ENCODE measurements around the gene TMEM120B. TPM values are rescaled to one million over a fixed set of nuclear protein-coding genes. Genes with fewer than 3 reads are reported as not detected.
A peak's percentile ranks its signal among the peaks of the same experiment; 100 is the strongest.
"Not testable (repeated sequence)": the region's sequence is repeated elsewhere in the genome, so short reads cannot be mapped to it uniquely, and the experiment has no call there.

The TMEM120B gene
- total RNA-seq, 6 donors from 2014 or later, result 8.9 to 23.0 (median 14.2) TPM

DNA sequence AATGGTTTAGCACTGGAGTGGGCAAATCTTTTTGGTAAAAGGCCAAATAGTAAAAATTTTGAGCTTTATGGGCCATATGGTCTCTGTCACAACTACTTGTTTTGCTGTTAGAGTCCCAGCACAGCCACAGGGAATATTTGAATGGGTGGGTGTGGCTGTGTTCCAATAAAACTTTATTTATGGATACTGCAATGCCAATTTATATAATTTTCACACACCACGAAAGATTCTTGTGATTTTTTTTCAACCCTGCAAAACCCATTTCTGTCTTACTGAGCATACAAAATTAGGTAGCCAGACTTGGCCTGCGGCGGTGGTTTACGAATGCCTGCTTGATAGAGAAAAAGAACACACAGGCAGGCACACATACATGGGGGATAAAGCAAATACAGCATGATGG is 28.3 kb downstream of the TMEM120B start:
- TF ChIP-seq POLR2AphosphoS5 (IDR thresholded peaks at IDR 0.05) (no peak), EP300 (IDR thresholded peaks at IDR 0.05) (no peak), POLR2A (IDR thresholded peaks at IDR 0.05) (no peak)
- TF ChIP-seq, protein P1, sequence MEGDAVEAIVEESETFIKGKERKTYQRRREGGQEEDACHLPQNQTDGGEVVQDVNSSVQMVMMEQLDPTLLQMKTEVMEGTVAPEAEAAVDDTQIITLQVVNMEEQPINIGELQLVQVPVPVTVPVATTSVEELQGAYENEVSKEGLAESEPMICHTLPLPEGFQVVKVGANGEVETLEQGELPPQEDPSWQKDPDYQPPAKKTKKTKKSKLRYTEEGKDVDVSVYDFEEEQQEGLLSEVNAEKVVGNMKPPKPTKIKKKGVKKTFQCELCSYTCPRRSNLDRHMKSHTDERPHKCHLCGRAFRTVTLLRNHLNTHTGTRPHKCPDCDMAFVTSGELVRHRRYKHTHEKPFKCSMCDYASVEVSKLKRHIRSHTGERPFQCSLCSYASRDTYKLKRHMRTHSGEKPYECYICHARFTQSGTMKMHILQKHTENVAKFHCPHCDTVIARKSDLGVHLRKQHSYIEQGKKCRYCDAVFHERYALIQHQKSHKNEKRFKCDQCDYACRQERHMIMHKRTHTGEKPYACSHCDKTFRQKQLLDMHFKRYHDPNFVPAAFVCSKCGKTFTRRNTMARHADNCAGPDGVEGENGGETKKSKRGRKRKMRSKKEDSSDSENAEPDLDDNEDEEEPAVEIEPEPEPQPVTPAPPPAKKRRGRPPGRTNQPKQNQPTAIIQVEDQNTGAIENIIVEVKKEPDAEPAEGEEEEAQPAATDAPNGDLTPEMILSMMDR (IDR thresholded peaks at IDR 0.05), result no peak
- H3K4me3 ChIP-seq, result no peak overlapping the region
- H3K27ac ChIP-seq, result no peak overlapping the region
- ATAC-seq (ENCODE audit: low FRiP score in 2 of 2) (no peak), DNase-seq (no peak)
- H3K9me3 ChIP-seq, result no peaks in the 10 kb centered on the region
- H3K4me1 ChIP-seq, result no peaks in the 10 kb centered on the region
- WGBS, 2 donors, result 94 to 96% methylated on average over 4 of the region's 4 CpGs
- H3K36me3 ChIP-seq, result no peaks in the 10 kb centered on the region
- no peaks in the 10 kb centered on the region for H3K27me3 ChIP-seq

DNA sequence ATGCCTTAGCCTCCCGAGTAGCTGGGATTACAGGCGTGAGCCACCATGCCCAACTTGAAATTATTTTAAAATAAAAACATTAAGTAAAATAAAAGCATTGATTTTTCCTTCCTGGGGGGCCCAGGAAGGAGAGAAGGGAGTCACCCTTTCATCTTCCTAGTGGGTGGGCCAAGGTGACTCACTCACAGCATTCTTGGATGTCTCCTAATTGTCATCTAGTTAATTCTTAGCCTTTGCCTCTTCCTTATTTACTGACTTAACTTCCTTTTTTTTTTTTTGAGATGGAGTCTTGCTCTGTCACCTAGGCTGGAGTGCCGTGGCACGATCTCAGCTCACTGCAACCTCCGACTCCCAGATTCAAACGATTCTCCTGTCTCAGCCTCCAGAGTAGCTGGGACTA is 29.2 kb downstream of the TMEM120B start:
- DNase-seq (no peak), ATAC-seq (ENCODE audit: low FRiP score in 2 of 2) (no peak)
- H3K36me3 ChIP-seq, result no peaks in the 10 kb centered on the region
- TF ChIP-seq EP300 (IDR thresholded peaks at IDR 0.05) (no peak), POLR2A (IDR thresholded peaks at IDR 0.05) (no peak), POLR2AphosphoS5 (IDR thresholded peaks at IDR 0.05) (no peak)
- TF ChIP-seq, protein P1 (IDR thresholded peaks at IDR 0.05), result no peak
- no peak overlapping the region for H3K27ac ChIP-seq
- no peaks in the 10 kb centered on the region for H3K9me3 ChIP-seq
- H3K4me1 ChIP-seq, result no peaks in the 10 kb centered on the region
- no peak overlapping the region for H3K4me3 ChIP-seq
- WGBS, 2 donors, result 77 to 81% methylated on average over 6 of the region's 6 CpGs
- no peaks in the 10 kb centered on the region for H3K27me3 ChIP-seq

DNA sequence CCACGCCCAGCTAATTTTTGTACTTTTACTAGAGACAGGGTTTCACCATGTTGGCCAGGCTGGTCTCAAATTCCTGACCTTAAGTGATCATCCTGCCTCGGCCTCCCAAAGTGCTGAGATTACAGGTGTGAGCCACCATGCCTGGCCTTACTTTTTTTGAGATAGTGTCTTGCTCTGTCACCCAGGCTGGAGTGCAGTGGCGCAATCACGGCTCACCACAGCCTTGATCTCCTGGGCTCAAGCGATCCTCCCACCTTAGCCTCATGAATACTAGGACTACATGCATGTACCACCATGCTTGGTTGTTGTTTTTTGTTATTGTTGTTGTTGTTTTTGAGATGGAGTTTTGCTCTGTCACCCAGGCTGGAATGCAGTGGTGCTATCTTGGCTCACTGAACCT is 33.0 kb downstream of the TMEM120B start:
- WGBS, 2 donors, result 100% methylated on average over 4 to 5 of the region's 5 CpGs
- ATAC-seq (ENCODE audit: low FRiP score in 2 of 2); H3K27ac ChIP-seq; H3K4me3 ChIP-seq; H3K27me3 ChIP-seq; H3K9me3 ChIP-seq; H3K4me1 ChIP-seq; DNase-seq: not testable (repeated sequence)
- H3K36me3 ChIP-seq, result peaks cover 0 to 11% (median 0%) of the 10 kb centered on the region in 4 donors

DNA sequence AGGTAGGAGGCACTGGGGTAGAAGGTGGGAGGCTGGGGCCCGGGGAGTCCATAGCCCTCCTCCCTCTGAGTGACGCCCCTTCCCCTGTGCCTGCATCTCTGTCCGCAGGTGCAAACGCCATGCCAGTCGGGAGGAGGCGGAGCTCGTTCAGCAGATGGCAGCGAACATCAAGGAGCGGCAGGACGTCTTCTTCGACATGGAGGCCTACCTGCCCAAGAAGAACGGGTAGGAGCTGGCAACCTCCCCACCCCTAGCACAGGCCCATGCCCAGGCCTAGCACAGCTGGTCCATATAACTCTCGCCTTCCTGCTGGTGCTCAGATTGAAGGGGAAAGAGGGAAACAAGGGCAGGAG is 35.6 kb downstream of the TMEM120B start:
- no peaks in the 10 kb centered on the region for H3K4me1 ChIP-seq
- H3K27ac ChIP-seq, result no peak overlapping the region
- TF ChIP-seq, protein P1 (IDR thresholded peaks at IDR 0.05), result no peak
- no peak for TF ChIP-seq POLR2A (IDR thresholded peaks at IDR 0.05)
- TF ChIP-seq POLR2AphosphoS5 (IDR thresholded peaks at IDR 0.05), result no peak
- no peak for TF ChIP-seq EP300 (IDR thresholded peaks at IDR 0.05)
- H3K27me3 ChIP-seq, result no peaks in the 10 kb centered on the region
- WGBS, 2 donors, result 79 to 80% methylated on average over 9 to 13 of the region's 13 CpGs
- ATAC-seq (ENCODE audit: low FRiP score in 2 of 2) (no peak), DNase-seq (no peak)
- H3K36me3 ChIP-seq, result peaks cover 0 to 11% (median 2%) of the 10 kb centered on the region in 4 donors
- no peak overlapping the region for H3K4me3 ChIP-seq
- H3K9me3 ChIP-seq, result no peaks in the 10 kb centered on the region

DNA sequence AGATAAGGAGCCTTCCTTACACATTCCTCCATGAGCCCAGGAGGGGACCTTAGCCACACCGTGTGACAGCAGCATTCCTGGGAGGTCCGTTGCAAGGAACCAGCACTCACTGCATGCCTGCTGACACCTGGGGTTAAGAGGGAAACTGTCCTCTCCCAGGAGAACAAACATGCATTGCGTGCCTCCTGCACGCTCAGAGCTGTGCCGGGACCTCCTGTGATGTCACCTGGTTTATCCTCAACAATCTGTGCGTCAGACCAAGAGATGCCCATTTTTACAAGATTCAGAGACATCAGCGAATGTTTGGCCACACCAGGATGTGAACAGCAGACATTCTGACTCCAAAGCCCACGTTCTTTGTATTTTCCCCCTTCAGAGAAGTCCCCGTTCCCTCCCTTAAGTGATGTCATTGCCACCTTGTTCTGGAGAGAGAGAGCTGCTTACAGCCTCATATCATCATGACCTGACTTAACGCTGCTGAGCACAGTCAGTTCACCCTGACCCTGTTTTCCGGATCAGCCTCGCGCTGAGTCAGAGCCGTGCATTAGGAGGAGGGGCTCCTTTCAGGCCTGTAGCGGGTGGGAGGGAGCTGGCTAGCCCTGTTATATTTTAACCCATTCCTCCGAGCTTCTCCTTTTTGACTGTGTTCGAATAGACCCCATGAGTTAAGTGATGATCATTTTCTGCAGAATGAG is 36.2 kb downstream of the TMEM120B start:
- Histone ChIP-seq H3K4me3 (no peak overlapping the region), H3K36me3 (peaks cover 0 to 11% (median 2%) of the 10 kb centered on the region in 4 donors), H3K9me3 (no peaks in the 10 kb centered on the region), H3K27ac (no peak overlapping the region), H3K27me3 (no peaks in the 10 kb centered on the region), H3K4me1 (peaks cover 0 to 2% (median under 1%) of the 10 kb centered on the region in 4 donors)
- peak in 1 of 2 donors; percentile 62 for ATAC-seq (ENCODE audit: low FRiP score in 2 of 2)
- TF ChIP-seq, protein P1 (IDR thresholded peaks at IDR 0.05), result no peak
- TF ChIP-seq POLR2AphosphoS5 (IDR thresholded peaks at IDR 0.05) (no peak), EP300 (IDR thresholded peaks at IDR 0.05) (no peak), POLR2A (IDR thresholded peaks at IDR 0.05) (no peak)
- no peak for DNase-seq
- WGBS, 2 donors, result 59 to 60% methylated on average over 16 to 17 of the region's 17 CpGs

Measured in upper lobe of left lung (tissue), 6 donors.